B cell (primary cell): Measurements from ENCODE around the gene AUTS2. TPM values are rescaled to one million over a fixed set of nuclear protein-coding genes. Genes with fewer than 3 reads are reported as not detected.

Source experiments
- ATAC-seq: fragments of 200-7000 bp; cut with Tn5 transposase; one replicate; pipeline ENCODE4 v1.10.0; 2021; ENCODE audit warnings: low read depth, mild to moderate bottlenecking, moderate number of reproducible peaks, moderate library complexity
- CTCF ChIA-PET: fragments of 350-600 bp; sonication (Branson Sonifier 250); formaldehyde crosslinking; loops from one replicate; lab custom pipeline; 2021; ENCODE audit warnings: antibody characterized with exemption, inconsistent platforms; lab: Charles Lee
- POLR2A ChIA-PET: fragments of 350-600 bp; sonication (Branson Sonifier 250); formaldehyde crosslinking; loops from one replicate; lab custom pipeline; 2021; ENCODE audit warnings: antibody characterized with exemption; lab: Charles Lee
- DNase-seq: peaks from one replicate; pipeline ENCODE4 v3.0.0; 2013
- H2AFZ ChIP-seq: 2 replicates; pipeline ENCODE4 v1.6.1; 2012; ENCODE audit warnings: mild to moderate bottlenecking, low read depth, low read length; ENCODE audit not compliant: insufficient read depth, poor library complexity, severe bottlenecking
- H3K27ac ChIP-seq, 2 donors: 1 replicate in 1 of 2; 2 replicates in 1 of 2; pipeline ENCODE4 v1.5.1; 2012 to 2013; ENCODE audit warnings: low read length in 2 of 2, mild to moderate bottlenecking in 2 of 2, moderate library complexity in 1 of 2
- H3K27me3 ChIP-seq, 4 experiments: fragments of 200-600 bp in 1 of 4; sonication (generic) in 1 of 4; replicated peaks in 1 of 4; 1 replicate in 2 of 4; 2 replicates in 2 of 4; pipeline versions ENCODE4 v1.6.1 to v1.7.0; 2013 to 2016; ENCODE audit warnings: low read length in 3 of 4, mild to moderate bottlenecking in 2 of 4, mixed read lengths in 1 of 4, moderate library complexity in 1 of 4; ENCODE audit not compliant: insufficient read depth in 4 of 4, control insufficient read depth in 3 of 4; ENCODE audit errors: control extremely low read depth in 1 of 4
- H3K36me3 ChIP-seq, 2 experiments: replicated peaks in 1 of 2; 1 replicate in 1 of 2; 2 replicates in 1 of 2; pipeline versions ENCODE4 v1.6.1 to v1.7.1; 2013; ENCODE audit warnings: low read length in 1 of 2; ENCODE audit not compliant: insufficient read depth in 2 of 2, control insufficient read depth in 1 of 2; ENCODE audit errors: control extremely low read depth in 1 of 2, extremely low read depth in 1 of 2
- H3K4me1 ChIP-seq, 2 donors: fragments of 200-600 bp in 1 of 2; sonication (generic) in 1 of 2; 1 replicate in 1 of 2; 2 replicates in 1 of 2; pipeline versions ENCODE4 v1.5.1 to v1.6.1; 2013 to 2017; ENCODE audit warnings: low read length in 2 of 2; ENCODE audit not compliant: control insufficient read depth in 2 of 2, insufficient read depth in 2 of 2
- H3K4me2 ChIP-seq: replicated peaks from 2 replicates; pipeline ENCODE3; 2012; ENCODE audit warnings: mild to moderate bottlenecking, low read depth, low read length; ENCODE audit not compliant: poor library complexity, severe bottlenecking
- H3K4me3 ChIP-seq, 5 experiments: fragments of 200-600 bp in 1 of 5; sonication (generic) in 1 of 5; 1 replicate in 3 of 5; 2 replicates in 2 of 5; pipeline versions ENCODE4 v1.5.1 to v1.7.0; 2011 to 2016; ENCODE audit warnings: low read length in 4 of 5, mild to moderate bottlenecking in 4 of 5, low read depth in 2 of 5, control low read depth in 1 of 5, moderate library complexity in 1 of 5; ENCODE audit not compliant: insufficient read depth in 1 of 5; ENCODE audit errors: control extremely low read depth in 1 of 5, extremely low read depth in 1 of 5
- H3K79me2 ChIP-seq: fragments of 200-600 bp; sonication (generic); one replicate; pipeline ENCODE4 v1.6.0; 2016; ENCODE audit warnings: low read length; ENCODE audit not compliant: control insufficient read depth, insufficient read depth
- H3K9ac ChIP-seq: fragments of 200-600 bp; sonication (generic); 2 replicates; pipeline ENCODE4 v1.6.1; 2017; ENCODE audit warnings: mild to moderate bottlenecking, low read length, moderate library complexity
- H3K9me3 ChIP-seq, 3 donors: one replicate each; pipeline versions ENCODE4 v1.6.1 to v1.7.1; 2013; ENCODE audit warnings: low read length in 2 of 3; ENCODE audit not compliant: control insufficient read depth in 2 of 3, insufficient read depth in 1 of 3; ENCODE audit errors: control extremely low read depth in 1 of 3
- H4K20me1 ChIP-seq: 2 replicates; pipeline ENCODE4 v1.6.0; 2012; ENCODE audit warnings: mild to moderate bottlenecking, low read length; ENCODE audit not compliant: insufficient read depth, control insufficient read depth, poor library complexity, severe bottlenecking
- H3K27ac Mint-ChIP-seq: one replicate; pipeline ENCODE4 v1.8.0; 2021; ENCODE audit warnings: mixed read lengths
- H3K27me3 Mint-ChIP-seq: one replicate; pipeline ENCODE4 v1.8.0; 2021; ENCODE audit warnings: mixed read lengths
- H3K4me1 Mint-ChIP-seq: one replicate; pipeline ENCODE4 v1.8.0; 2021; ENCODE audit warnings: mixed read lengths
- H3K4me3 Mint-ChIP-seq: one replicate; pipeline ENCODE4 v1.8.0; 2021; ENCODE audit warnings: mixed read lengths
- H3K9me3 Mint-ChIP-seq: one replicate; pipeline ENCODE4 v1.8.0; 2022; ENCODE audit warnings: mixed read lengths; ENCODE audit not compliant: insufficient read depth
- EZH2 ChIP-seq: IDR thresholded peaks from 2 replicates; pipeline ENCODE4 v1.6.1; 2012; ENCODE audit warnings: borderline replicate concordance, low read depth, mild to moderate bottlenecking, moderate library complexity, low read length; ENCODE audit not compliant: insufficient read depth, poor library complexity, severe bottlenecking
- WGBS: methylation state at CpG from one replicate; pipeline ENCODE4 v1.1.5; 2013; ENCODE audit warnings: missing lambda C conversion rate; ENCODE audit not compliant: insufficient coverage; 5-methylcytosine and 5-hydroxymethylcytosine counted together
- intact Hi-C: fragments of 100-400 bp; cut with micrococcal nuclease; formaldehyde crosslinking; loops from one replicate; pipeline ENCODE4 v1.10.0; 2022
- polyA plus RNA-seq: library from polyadenylated mRNA; depleted of rRNA; stranded (reverse); fragments of >200 nt; gene quantifications from 2 replicates; pipeline ENCODE4 v1.2.3, GENCODE V29; 2012
- total RNA-seq, 2 donors: library from RNA; stranded (reverse); fragments of 120-200 nt in 1 of 2; gene quantifications; 1 replicate in 1 of 2; 2 replicates in 1 of 2; pipeline versions ENCODE4 v1.2.3 to v1.2.4, GENCODE V29; 2013 to 2022
- TF ChIP-seq, protein P1 (sequence below): fragments of 200-600 bp; IDR thresholded peaks from one replicate; pipeline ENCODE4 v1.8.0; 2022; ENCODE audit warnings: antibody characterized with exemption, mild to moderate bottlenecking

Gene AUTS2
- total and polyA plus RNA-seq, 2 donors (not counting 1 experiment from before 2014, with no cell fraction given), result 22.3 to 35.0 TPM

DNA sequence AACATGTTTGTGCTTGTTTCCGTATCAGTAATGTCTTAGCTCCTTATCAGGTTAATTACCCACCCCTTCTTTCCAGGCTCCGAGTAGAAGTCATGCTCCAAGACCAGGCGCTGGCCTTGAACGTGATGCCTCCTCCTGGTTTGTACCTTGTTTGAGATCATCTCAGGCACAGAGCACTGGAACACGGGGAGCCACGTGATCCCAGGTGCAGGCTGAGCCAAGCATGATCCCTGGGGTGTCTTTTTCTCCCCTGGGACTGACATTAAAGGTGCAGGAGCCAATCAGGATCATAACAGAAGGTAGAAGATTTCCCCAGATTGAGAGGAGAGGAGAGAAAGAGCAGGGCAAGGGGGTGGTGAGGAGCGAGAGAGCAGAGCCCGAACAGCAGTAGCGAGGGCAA lies 907.6 kb downstream of the AUTS2 start:
- H3K36me3 ChIP-seq, result no peaks in the 10 kb centered on the region
- no peaks in the 10 kb centered on the region for H3K9me3 ChIP-seq
- no peak overlapping the region for H3K9ac ChIP-seq
- no peak overlapping the region for H3K4me3 Mint-ChIP-seq
- H3K27ac Mint-ChIP-seq, result no peak overlapping the region
- no peaks in the 10 kb centered on the region for H4K20me1 ChIP-seq
- DNase-seq (no peak), ATAC-seq (no peak)
- H3K79me2 ChIP-seq, result no peaks in the 10 kb centered on the region
- no peaks in the 10 kb centered on the region for H3K9me3 Mint-ChIP-seq
- H3K27ac ChIP-seq, result no peak overlapping the region
- no peaks in the 10 kb centered on the region for H3K4me1 Mint-ChIP-seq
- no peaks in the 10 kb centered on the region for H3K4me1 ChIP-seq
- WGBS, result 84% methylated on average over 8 of the region's 9 CpGs
- POLR2A ChIA-PET, result no interaction called here
- no peak overlapping the region for H3K4me2 ChIP-seq
- CTCF ChIA-PET, result no interaction called here
- no peak for TF ChIP-seq EZH2
- TF ChIP-seq, protein P1, sequence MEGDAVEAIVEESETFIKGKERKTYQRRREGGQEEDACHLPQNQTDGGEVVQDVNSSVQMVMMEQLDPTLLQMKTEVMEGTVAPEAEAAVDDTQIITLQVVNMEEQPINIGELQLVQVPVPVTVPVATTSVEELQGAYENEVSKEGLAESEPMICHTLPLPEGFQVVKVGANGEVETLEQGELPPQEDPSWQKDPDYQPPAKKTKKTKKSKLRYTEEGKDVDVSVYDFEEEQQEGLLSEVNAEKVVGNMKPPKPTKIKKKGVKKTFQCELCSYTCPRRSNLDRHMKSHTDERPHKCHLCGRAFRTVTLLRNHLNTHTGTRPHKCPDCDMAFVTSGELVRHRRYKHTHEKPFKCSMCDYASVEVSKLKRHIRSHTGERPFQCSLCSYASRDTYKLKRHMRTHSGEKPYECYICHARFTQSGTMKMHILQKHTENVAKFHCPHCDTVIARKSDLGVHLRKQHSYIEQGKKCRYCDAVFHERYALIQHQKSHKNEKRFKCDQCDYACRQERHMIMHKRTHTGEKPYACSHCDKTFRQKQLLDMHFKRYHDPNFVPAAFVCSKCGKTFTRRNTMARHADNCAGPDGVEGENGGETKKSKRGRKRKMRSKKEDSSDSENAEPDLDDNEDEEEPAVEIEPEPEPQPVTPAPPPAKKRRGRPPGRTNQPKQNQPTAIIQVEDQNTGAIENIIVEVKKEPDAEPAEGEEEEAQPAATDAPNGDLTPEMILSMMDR, result no peak
- no peak overlapping the region for H3K4me3 ChIP-seq
- H2AFZ ChIP-seq, result no peak overlapping the region
- H3K27me3 Mint-ChIP-seq, result no peaks in the 10 kb centered on the region
- intact Hi-C loops, result no loop called here
- no peaks in the 10 kb centered on the region for H3K27me3 ChIP-seq

DNA sequence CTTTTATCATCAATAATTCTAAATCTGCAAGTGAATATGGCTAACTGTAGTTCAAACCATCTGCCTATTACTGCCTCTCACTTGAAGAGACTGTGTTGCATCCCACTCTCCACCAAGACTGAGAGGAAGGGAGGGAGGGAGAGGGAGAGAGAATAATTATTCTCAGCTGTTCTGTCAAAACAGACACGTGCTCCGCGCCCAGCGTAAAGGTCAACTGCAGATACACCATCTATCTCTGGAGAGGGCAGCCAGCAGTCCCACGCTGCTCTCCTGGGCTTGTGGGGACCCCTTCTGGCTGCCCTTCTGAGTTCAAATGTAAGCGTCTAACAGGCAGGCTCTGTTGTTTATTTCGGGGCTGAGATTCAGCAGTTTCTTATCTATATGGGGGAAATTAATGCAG lies 908.2 kb downstream of the AUTS2 start:
- ATAC-seq (no peak), DNase-seq (no peak)
- H3K4me3 ChIP-seq, result no peak overlapping the region
- ChIA-PET POLR2A (no interaction called here), CTCF (no interaction called here)
- intact Hi-C loops, result no loop called here
- Mint-ChIP-seq H3K27me3 (no peaks in the 10 kb centered on the region), H3K4me3 (no peak overlapping the region), H3K4me1 (no peaks in the 10 kb centered on the region), H3K9me3 (no peaks in the 10 kb centered on the region), H3K27ac (no peak overlapping the region)
- H3K36me3 ChIP-seq, result no peaks in the 10 kb centered on the region
- H3K9me3 ChIP-seq, result no peaks in the 10 kb centered on the region
- H3K27me3 ChIP-seq, result no peaks in the 10 kb centered on the region
- no peaks in the 10 kb centered on the region for H3K4me1 ChIP-seq
- no peak overlapping the region for H3K9ac ChIP-seq
- H4K20me1 ChIP-seq, result no peaks in the 10 kb centered on the region
- TF ChIP-seq, protein P1, result no peak
- no peak for TF ChIP-seq EZH2
- H2AFZ ChIP-seq, result no peak overlapping the region
- no peaks in the 10 kb centered on the region for H3K79me2 ChIP-seq
- H3K4me2 ChIP-seq, result no peak overlapping the region
- 96% methylated on average over 7 of the region's 7 CpGs for WGBS
- no peak overlapping the region for H3K27ac ChIP-seq
